Natural killer cell (primary cell): Measurements from ENCODE around the gene ANKRD39. TPM values are rescaled to one million over a fixed set of nuclear protein-coding genes. Genes with fewer than 3 reads are reported as not detected.
A peak's percentile ranks its signal among the peaks of the same experiment; 100 is the strongest.

Source experiments
- ATAC-seq, 3 donors: fragments of 150-1000 bp in 2 of 3; fragments of 200-7000 bp in 1 of 3; cut with Tn5 transposase; 1 replicate in 1 of 3; 2 replicates in 2 of 3; pipeline ENCODE4 v1.10.0; 2021; ENCODE audit warnings: mild to moderate bottlenecking in 2 of 3, moderate library complexity in 2 of 3
- DNase-seq, 2 donors: peaks; one replicate each; pipeline versions ENCODE4 v3.0.0 to v3.0.0-alpha.2; 2013 to 2021; ENCODE audit warnings: mixed read lengths in 1 of 2
- H3K27ac ChIP-seq: one replicate; pipeline ENCODE4 v1.5.1; 2013; ENCODE audit warnings: mild to moderate bottlenecking, low read length
- H3K27me3 ChIP-seq: one replicate; pipeline ENCODE4 v1.6.1; 2013; ENCODE audit warnings: low read length; ENCODE audit not compliant: control insufficient read depth, insufficient read depth
- H3K36me3 ChIP-seq: one replicate; pipeline ENCODE4 v1.6.1; 2013; ENCODE audit warnings: low read length; ENCODE audit not compliant: control insufficient read depth, insufficient read depth
- H3K4me1 ChIP-seq: one replicate; pipeline ENCODE4 v1.6.1; 2013; ENCODE audit warnings: low read length; ENCODE audit not compliant: control insufficient read depth, insufficient read depth
- H3K4me3 ChIP-seq: one replicate; pipeline ENCODE4 v1.5.1; 2013; ENCODE audit warnings: low read length
- H3K9me3 ChIP-seq: one replicate; pipeline ENCODE4 v1.6.1; 2013; ENCODE audit warnings: low read length; ENCODE audit not compliant: control insufficient read depth, insufficient read depth
- H3K27ac Mint-ChIP-seq, 2 donors: one replicate each; pipeline ENCODE4 v1.8.0; 2022; ENCODE audit warnings: mild to moderate bottlenecking in 2 of 2, mixed read lengths in 2 of 2, moderate library complexity in 1 of 2
- H3K27me3 Mint-ChIP-seq, 2 donors: one replicate each; pipeline ENCODE4 v1.8.0; 2022; ENCODE audit warnings: low read depth in 2 of 2, mixed read lengths in 2 of 2
- H3K36me3 Mint-ChIP-seq: one replicate; pipeline ENCODE4 v1.8.0; 2022; ENCODE audit warnings: mixed read lengths
- H3K4me1 Mint-ChIP-seq, 2 donors: one replicate each; pipeline ENCODE4 v1.8.0; 2022; ENCODE audit warnings: mixed read lengths in 2 of 2
- H3K4me3 Mint-ChIP-seq: one replicate; pipeline ENCODE4 v1.8.0; 2022; ENCODE audit warnings: mild to moderate bottlenecking, moderate library complexity, mixed read lengths
- H3K9me3 Mint-ChIP-seq, 2 donors: one replicate each; pipeline ENCODE4 v1.8.0; 2022; ENCODE audit warnings: mixed read lengths in 2 of 2
- WGBS: methylation state at CpG from one replicate; pipeline ENCODE4 v1.1.7; 2013; ENCODE audit warnings: missing lambda C conversion rate; ENCODE audit not compliant: insufficient coverage; 5-methylcytosine and 5-hydroxymethylcytosine counted together
- intact Hi-C: fragments of 100-400 bp; cut with micrococcal nuclease; formaldehyde crosslinking; loops from one replicate; pipeline ENCODE4 v1.14.2; 2022
- total RNA-seq, 4 donors: library from RNA; stranded (reverse); fragments of 120-200 nt in 1 of 4; gene quantifications; one replicate each; pipeline versions ENCODE4 v1.2.3 to v1.2.4, GENCODE V29; 2013 to 2022
- TF ChIP-seq, protein P1 (sequence below): fragments of 200-600 bp; IDR thresholded peaks from one replicate; pipeline ENCODE4 v1.8.0; 2022; ENCODE audit warnings: antibody characterized with exemption

The ANKRD39 gene
- total RNA-seq, 3 donors from 2014 or later (not counting 1 experiment from before 2014, with no cell fraction given) = 15.5 to 22.3 (median 21.6) TPM

DNA sequence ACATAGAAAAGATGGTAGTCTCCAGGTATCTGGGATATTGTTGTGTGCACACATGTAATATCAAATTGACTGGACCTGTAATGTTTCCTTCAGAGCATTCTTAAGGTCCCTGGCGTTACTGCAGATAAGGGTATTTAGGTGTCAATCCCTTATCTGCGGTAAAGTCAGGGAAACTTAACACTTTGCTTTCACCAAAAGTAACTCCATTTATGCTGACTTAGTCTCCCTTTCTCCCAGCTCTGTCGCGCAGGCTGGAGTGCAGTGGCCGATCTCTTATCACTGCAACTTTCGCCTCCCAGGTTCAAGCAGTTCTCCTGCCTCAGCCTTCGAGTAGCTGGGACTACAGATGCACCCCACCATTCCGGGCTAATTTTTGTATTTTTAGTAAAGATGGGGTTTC lies 39.9 kb downstream of the ANKRD39 start:
- no peak overlapping the region for H3K4me3 ChIP-seq
- peaks cover 46% of the 10 kb centered on the region for H3K4me1 ChIP-seq
- peaks cover 58 to 60% of the 10 kb centered on the region in 2 donors for H3K4me1 Mint-ChIP-seq
- no peaks in the 10 kb centered on the region for H3K27me3 Mint-ChIP-seq
- 94% methylated on average over 8 of the region's 8 CpGs for WGBS
- peak overlapping the region; percentile 88 for H3K4me3 Mint-ChIP-seq
- H3K27me3 ChIP-seq = no peaks in the 10 kb centered on the region
- H3K9me3 Mint-ChIP-seq = no peaks in the 10 kb centered on the region
- intact Hi-C loops = loop anchor here (5.0 kb wide), 2 partner anchors 39 to 144 kb away; partner anchors contain the start of gene ANKRD39
- TF ChIP-seq, protein P1, sequence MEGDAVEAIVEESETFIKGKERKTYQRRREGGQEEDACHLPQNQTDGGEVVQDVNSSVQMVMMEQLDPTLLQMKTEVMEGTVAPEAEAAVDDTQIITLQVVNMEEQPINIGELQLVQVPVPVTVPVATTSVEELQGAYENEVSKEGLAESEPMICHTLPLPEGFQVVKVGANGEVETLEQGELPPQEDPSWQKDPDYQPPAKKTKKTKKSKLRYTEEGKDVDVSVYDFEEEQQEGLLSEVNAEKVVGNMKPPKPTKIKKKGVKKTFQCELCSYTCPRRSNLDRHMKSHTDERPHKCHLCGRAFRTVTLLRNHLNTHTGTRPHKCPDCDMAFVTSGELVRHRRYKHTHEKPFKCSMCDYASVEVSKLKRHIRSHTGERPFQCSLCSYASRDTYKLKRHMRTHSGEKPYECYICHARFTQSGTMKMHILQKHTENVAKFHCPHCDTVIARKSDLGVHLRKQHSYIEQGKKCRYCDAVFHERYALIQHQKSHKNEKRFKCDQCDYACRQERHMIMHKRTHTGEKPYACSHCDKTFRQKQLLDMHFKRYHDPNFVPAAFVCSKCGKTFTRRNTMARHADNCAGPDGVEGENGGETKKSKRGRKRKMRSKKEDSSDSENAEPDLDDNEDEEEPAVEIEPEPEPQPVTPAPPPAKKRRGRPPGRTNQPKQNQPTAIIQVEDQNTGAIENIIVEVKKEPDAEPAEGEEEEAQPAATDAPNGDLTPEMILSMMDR = no peak
- no peaks in the 10 kb centered on the region for H3K9me3 ChIP-seq
- H3K36me3 ChIP-seq = peaks cover 9% of the 10 kb centered on the region
- no peak overlapping the region for H3K27ac Mint-ChIP-seq
- no peak overlapping the region for H3K27ac ChIP-seq
- H3K36me3 Mint-ChIP-seq = no peaks in the 10 kb centered on the region
- DNase-seq (no peak), ATAC-seq (no peak)

DNA sequence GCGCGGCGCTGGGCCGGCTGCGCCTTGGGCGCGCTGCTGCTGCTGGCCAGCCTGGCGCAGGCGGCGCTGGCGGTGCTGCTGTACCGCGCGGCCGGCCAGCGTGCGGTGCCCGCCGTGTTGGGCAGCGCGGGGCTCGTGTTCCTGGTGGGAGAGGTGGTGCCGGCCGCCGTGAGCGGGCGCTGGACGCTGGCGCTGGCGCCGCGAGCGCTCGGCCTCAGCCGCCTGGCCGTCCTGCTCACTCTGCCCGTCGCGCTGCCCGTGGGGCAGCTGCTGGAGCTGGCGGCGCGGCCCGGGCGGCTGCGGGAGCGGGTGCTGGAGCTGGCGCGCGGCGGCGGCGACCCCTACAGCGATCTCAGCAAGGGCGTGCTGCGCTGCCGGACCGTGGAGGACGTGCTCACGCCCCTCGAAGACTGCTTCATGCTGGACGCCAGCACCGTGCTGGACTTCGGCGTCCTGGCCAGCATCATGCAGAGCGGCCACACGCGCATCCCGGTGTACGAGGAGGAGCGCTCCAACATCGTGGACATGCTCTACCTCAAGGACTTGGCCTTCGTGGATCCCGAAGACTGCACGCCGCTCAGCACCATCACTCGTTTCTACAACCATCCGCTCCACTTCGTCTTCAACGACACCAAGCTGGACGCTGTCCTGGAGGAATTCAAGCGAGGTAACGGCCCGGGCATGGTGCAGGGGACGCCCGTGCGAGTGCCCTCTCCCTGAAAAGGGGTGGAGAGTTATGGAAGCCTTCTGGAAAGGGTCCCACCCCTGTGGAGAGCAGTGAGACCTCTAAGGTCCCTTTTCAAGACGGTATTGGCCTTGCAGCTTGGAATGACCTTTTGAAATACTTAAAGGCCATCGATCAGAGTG lies 40.7 kb downstream of the ANKRD39 start:
- peaks cover 46% of the 10 kb centered on the region for H3K4me1 ChIP-seq
- H3K27ac ChIP-seq = no peak overlapping the region
- H3K4me3 Mint-ChIP-seq = peak overlapping the region; percentile 88

DNA sequence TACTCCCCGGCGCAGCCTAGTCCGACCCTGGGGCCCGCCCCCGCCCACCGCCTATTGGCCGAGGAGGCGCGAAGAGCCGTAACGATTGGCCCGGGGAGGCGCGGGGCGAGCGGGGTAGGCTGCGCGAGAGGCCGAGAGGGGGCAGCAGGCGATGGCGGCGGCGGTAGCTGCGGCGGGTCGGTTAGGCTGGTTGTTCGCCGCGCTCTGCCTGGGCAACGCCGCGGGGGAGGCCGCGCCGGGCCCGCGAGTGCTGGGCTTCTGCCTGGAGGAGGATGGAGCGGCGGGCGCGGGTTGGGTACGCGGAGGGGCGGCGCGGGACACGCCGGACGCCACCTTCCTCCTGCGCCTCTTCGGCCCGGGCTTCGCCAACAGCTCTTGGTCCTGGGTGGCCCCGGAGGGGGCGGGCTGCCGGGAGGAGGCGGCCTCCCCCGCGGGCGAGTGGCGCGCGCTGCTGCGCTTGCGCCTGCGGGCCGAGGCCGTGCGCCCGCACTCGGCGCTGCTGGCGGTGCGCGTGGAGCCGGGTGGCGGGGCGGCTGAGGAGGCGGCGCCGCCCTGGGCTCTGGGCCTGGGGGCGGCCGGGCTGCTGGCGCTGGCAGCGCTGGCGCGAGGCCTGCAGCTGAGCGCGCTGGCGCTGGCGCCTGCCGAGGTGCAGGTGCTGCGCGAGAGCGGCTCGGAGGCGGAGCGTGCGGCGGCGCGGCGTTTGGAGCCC lies 41.5 kb downstream of the ANKRD39 start, which contains the start of gene CNNM3:
CNNM3 (plus strand) TSS at position 142 of the 709 bp plus-strand sequence; CDS start at position 152, 10 bp downstream.
- H3K4me3 Mint-ChIP-seq = peak within 1 kb of the TSS; percentile 88
- H3K4me1 Mint-ChIP-seq = peaks cover 56 to 66% of the 10 kb centered on the region in 2 donors
- intact Hi-C loops = loop anchor here (1.0 to 5.0 kb wide), 3 partner anchors 41 to 146 kb away; partner anchors contain the start of genes ANKRD39 and SEMA4C

More for the DNA sequence above, 40.7 kb downstream of the ANKRD39 start:
- TF ChIP-seq, protein P1 = no peak
- Histone ChIP-seq H3K4me3 (peak overlapping the region; percentile 24), H3K27me3 (no peaks in the 10 kb centered on the region), H3K36me3 (peaks cover 4% of the 10 kb centered on the region), H3K9me3 (no peaks in the 10 kb centered on the region)
- no peaks in the 10 kb centered on the region for H3K27me3 Mint-ChIP-seq
- no peak for ATAC-seq
- 8% methylated on average over 89 of the region's 89 CpGs for WGBS
- DNase-seq = peak in 1 of 2 donors; percentile 31
- intact Hi-C loops = loop anchor here (1.0 to 5.0 kb wide), 3 partner anchors 40 to 145 kb away; partner anchors contain the start of genes ANKRD39 and SEMA4C
- H3K27ac Mint-ChIP-seq = no peak overlapping the region
- no peaks in the 10 kb centered on the region for H3K36me3 Mint-ChIP-seq
- peaks cover 59 to 64% of the 10 kb centered on the region in 2 donors for H3K4me1 Mint-ChIP-seq
- H3K9me3 Mint-ChIP-seq = no peaks in the 10 kb centered on the region

More for the DNA sequence above, 41.5 kb downstream of the ANKRD39 start, which contains the start of gene CNNM3:
- Histone ChIP-seq H3K27me3 (no peaks in the 10 kb centered on the region), H3K27ac (peak within 1 kb of the TSS; percentile 71), H3K36me3 (peaks cover 4% of the 10 kb centered on the region), H3K4me1 (peaks cover 46% of the 10 kb centered on the region), H3K4me3 (peak within 1 kb of the TSS; percentile 85), H3K9me3 (no peaks in the 10 kb centered on the region)
- DNase-seq (peak; percentile 94 to 97), ATAC-seq (peak; percentile 88 to 97 (median 89))
- no peaks in the 10 kb centered on the region for H3K36me3 Mint-ChIP-seq
- under 1% methylated on average over 103 of the region's 103 CpGs for WGBS
- H3K27ac Mint-ChIP-seq = peak within 1 kb of the TSS; percentile 82
- no peaks in the 10 kb centered on the region for H3K9me3 Mint-ChIP-seq
- no peaks in the 10 kb centered on the region for H3K27me3 Mint-ChIP-seq
- TF ChIP-seq, protein P1 = peak; percentile 60
